Suprapubic skin (tissue), 4 donors: ENCODE measurements around the gene TMC8. TPM values are rescaled to one million over a fixed set of nuclear protein-coding genes. Genes with fewer than 3 reads are reported as not detected.

ENCODE experiments used
- DNase-seq, 2 donors: peaks; one replicate each; pipeline ENCODE4 v3.0.0-alpha.2; 2019; ENCODE audit warnings: low spot score in 2 of 2
- H3K27ac ChIP-seq: fragments of 200-600 bp; sonication (generic); one replicate; pipeline ENCODE4 v1.5.1; 2019
- H3K27me3 ChIP-seq: fragments of 200-600 bp; sonication (generic); one replicate; pipeline ENCODE4 v1.5.1; 2019
- H3K36me3 ChIP-seq: fragments of 200-600 bp; sonication (generic); one replicate; pipeline ENCODE4 v1.5.1; 2019
- H3K4me1 ChIP-seq: fragments of 200-600 bp; sonication (generic); one replicate; pipeline ENCODE4 v1.5.1; 2019
- H3K4me3 ChIP-seq: fragments of 200-600 bp; sonication (generic); one replicate; pipeline ENCODE4 v1.5.1; 2019; ENCODE audit warnings: mild to moderate bottlenecking
- H3K9me3 ChIP-seq: fragments of 200-600 bp; sonication (generic); one replicate; pipeline ENCODE4 v1.5.1; 2019
- CTCF ChIP-seq, 2 donors: fragments of 200-600 bp in 1 of 2; fragments of 450-650 bp in 1 of 2; sonication (generic) in 1 of 2; IDR thresholded peaks; one replicate each; pipeline ENCODE4 v1.5.1; 2016 to 2019; ENCODE audit warnings: antibody characterized with exemption in 2 of 2, mild to moderate bottlenecking in 1 of 2, moderate library complexity in 1 of 2
- EP300 ChIP-seq: sonication (generic); formaldehyde crosslinking; IDR thresholded peaks from one replicate; pipeline ENCODE4 v1.6.1; 2017; ENCODE audit warnings: antibody characterized with exemption
- POLR2A ChIP-seq, 2 donors: fragments of 450-650 bp; IDR thresholded peaks; one replicate each; pipeline ENCODE4 v1.6.1; 2017; ENCODE audit warnings: antibody characterized with exemption in 2 of 2, mild to moderate bottlenecking in 2 of 2, moderate library complexity in 2 of 2
- POLR2AphosphoS5 ChIP-seq, 3 donors: sonication (generic); formaldehyde crosslinking; IDR thresholded peaks; one replicate each; pipeline ENCODE4 v1.6.1; 2017; ENCODE audit warnings: antibody characterized with exemption in 3 of 3
- WGBS: methylation state at CpG from one replicate; pipeline ENCODE4 v1.1.5; 2018; 5-methylcytosine and 5-hydroxymethylcytosine counted together
- total RNA-seq, 4 donors: library from RNA; depleted of rRNA; stranded (reverse); fragments of >200 nt; gene quantifications; one replicate each; pipeline ENCODE4 v1.1.0, GENCODE V29; 2016

The TMC8 gene
- total RNA-seq, 4 donors from 2014 or later = 0.36 to 6.4 (median 1.8) TPM

- peak in 1 of 2 donors; percentile 39 for DNase-seq
- 84% methylated on average over 5 of the region's 5 CpGs for WGBS
- Histone ChIP-seq H3K4me3 (no peak overlapping the region), H3K36me3 (peaks cover 88% of the 10 kb centered on the region), H3K27ac (no peak overlapping the region), H3K4me1 (no peaks in the 10 kb centered on the region), H3K9me3 (no peaks in the 10 kb centered on the region), H3K27me3 (no peaks in the 10 kb centered on the region)
- TF ChIP-seq EP300 = no peak
- no peak for TF ChIP-seq POLR2AphosphoS5 (IDR thresholded peaks at IDR 0.05)
- TF ChIP-seq POLR2A (IDR thresholded peaks at IDR 0.05) = no peak
- TF ChIP-seq CTCF (IDR thresholded peaks at IDR 0.05) = no peak
Observed at GRCh38 chr17:78101112-78101511, 29.5 kb upstream of the TMC8 start.

GRCh38 chr17:78101542-78101941 is 29.0 kb upstream of the TMC8 start:
- H3K9me3 ChIP-seq = no peaks in the 10 kb centered on the region
- no peaks in the 10 kb centered on the region for H3K27me3 ChIP-seq
- H3K36me3 ChIP-seq = peaks cover 83% of the 10 kb centered on the region
- H3K27ac ChIP-seq = no peak overlapping the region
- DNase-seq = no peak
- no peak overlapping the region for H3K4me3 ChIP-seq
- 95% methylated on average over 10 of the region's 10 CpGs for WGBS
- H3K4me1 ChIP-seq = no peaks in the 10 kb centered on the region
- no peak for TF ChIP-seq EP300
- TF ChIP-seq POLR2AphosphoS5 (IDR thresholded peaks at IDR 0.05) = no peak
- TF ChIP-seq CTCF (IDR thresholded peaks at IDR 0.05) = no peak
- TF ChIP-seq POLR2A (IDR thresholded peaks at IDR 0.05) = no peak

- TF ChIP-seq POLR2AphosphoS5 (IDR thresholded peaks at IDR 0.05) (no peak), CTCF (IDR thresholded peaks at IDR 0.05) (no peak), EP300 (no peak), POLR2A (IDR thresholded peaks at IDR 0.05) (no peak)
- Histone ChIP-seq H3K4me1 (no peaks in the 10 kb centered on the region), H3K27ac (no peak overlapping the region), H3K9me3 (no peaks in the 10 kb centered on the region), H3K4me3 (no peak overlapping the region), H3K27me3 (no peaks in the 10 kb centered on the region), H3K36me3 (peaks cover 67% of the 10 kb centered on the region)
- DNase-seq = peak in 1 of 2 donors; percentile 10
- WGBS = 89% methylated on average over 4 of the region's 4 CpGs
Observed at GRCh38 chr17:78103311-78103710, 27.3 kb upstream of the TMC8 start.

- 87% methylated on average over 3 of the region's 28 CpGs for WGBS
- Histone ChIP-seq H3K9me3 (no peaks in the 10 kb centered on the region), H3K27me3 (no peaks in the 10 kb centered on the region), H3K27ac (no peak overlapping the region), H3K4me3 (no peak overlapping the region), H3K4me1 (no peaks in the 10 kb centered on the region), H3K36me3 (peaks cover 61% of the 10 kb centered on the region)
- peak in 1 of 2 donors; percentile 64 for DNase-seq
- TF ChIP-seq EP300 (no peak), POLR2A (IDR thresholded peaks at IDR 0.05) (no peak), CTCF (IDR thresholded peaks at IDR 0.05) (no peak), POLR2AphosphoS5 (IDR thresholded peaks at IDR 0.05) (no peak)
Observed at GRCh38 chr17:78104540-78104941, 26.0 kb upstream of the TMC8 start.

GRCh38 chr17:78105101-78105500 is 25.5 kb upstream of the TMC8 start:
- 88% methylated on average over 16 of the region's 16 CpGs for WGBS
- H3K4me3 ChIP-seq = no peak overlapping the region
- DNase-seq = peak in 1 of 2 donors; percentile 15

More at GRCh38 chr17:78105101-78105500, 25.5 kb upstream of the TMC8 start:
- H3K27ac ChIP-seq = no peak overlapping the region
- TF ChIP-seq POLR2A (IDR thresholded peaks at IDR 0.05) (no peak), POLR2AphosphoS5 (IDR thresholded peaks at IDR 0.05) (no peak), EP300 (no peak), CTCF (IDR thresholded peaks at IDR 0.05) (no peak)
- H3K27me3 ChIP-seq = no peaks in the 10 kb centered on the region
- H3K9me3 ChIP-seq = no peaks in the 10 kb centered on the region
- no peaks in the 10 kb centered on the region for H3K4me1 ChIP-seq
- peaks cover 56% of the 10 kb centered on the region for H3K36me3 ChIP-seq
